K562 (cell line): ENCODE data around the gene NUAK2. TPM values are rescaled to one million over a fixed set of nuclear protein-coding genes. Genes with fewer than 3 reads are reported as not detected.

Experiments used
- ADNP ChIP-seq: fragments of 200-800 bp; sonication (Bioruptor generic); IDR thresholded peaks from 2 replicates; pipeline ENCODE4 v1.6.1; 2016; ENCODE audit warnings: missing genetic modification characterization, missing compliant biosample characterization
- ASH1L ChIP-seq: fragments of 450-650 bp; IDR thresholded peaks from 2 replicates; pipeline ENCODE4 v1.6.1; 2018; ENCODE audit warnings: borderline replicate concordance, mild to moderate bottlenecking, low read depth; ENCODE audit not compliant: partially characterized antibody
- CBX2 ChIP-seq: fragments of 200-600 bp; sonication (generic); IDR thresholded peaks from one replicate; pipeline ENCODE4 v1.6.1; 2012; ENCODE audit warnings: mild to moderate bottlenecking, low read length, inconsistent platforms; ENCODE audit not compliant: insufficient read depth, poor library complexity, severe bottlenecking
- ELK3 ChIP-seq: fragments of 450-650 bp; formaldehyde crosslinking; IDR thresholded peaks from 2 replicates; pipeline ENCODE4 v1.4.0; 2020; ENCODE audit warnings: mild to moderate bottlenecking
- FOSL1 ChIP-seq: fragments of 200-800 bp; sonication (Bioruptor generic); conservative IDR thresholded peaks from 2 replicates; pipeline ENCODE4 v1.6.1; 2016; ENCODE audit warnings: missing genetic modification characterization, missing compliant biosample characterization
- HDGF ChIP-seq: fragments of 450-650 bp; IDR thresholded peaks from 2 replicates; pipeline ENCODE4 v1.6.1; 2016
- ILK ChIP-seq: fragments of 450-650 bp; IDR thresholded peaks from 2 replicates; pipeline ENCODE4 v1.6.1; 2016; ENCODE audit warnings: missing genetic modification characterization, low read depth, mild to moderate bottlenecking, missing compliant biosample characterization, moderate library complexity, borderline replicate concordance
- KAT8 ChIP-seq: fragments of 450-650 bp; IDR thresholded peaks from 2 replicates; pipeline ENCODE4 v1.6.1; 2016; ENCODE audit warnings: low read depth, mild to moderate bottlenecking
- MEIS2 ChIP-seq: fragments of 450-650 bp; IDR thresholded peaks from 2 replicates; pipeline ENCODE4 v1.6.1; 2014; ENCODE audit warnings: mild to moderate bottlenecking; ENCODE audit not compliant: partially characterized antibody
- RBM39 ChIP-seq: fragments of 200-400 bp; formaldehyde crosslinking; optimal IDR thresholded peaks from 2 replicates; pipeline ENCODE3; 2018; ENCODE audit warnings: low read depth, low read length
- SAFB ChIP-seq: fragments of 200-400 bp; formaldehyde crosslinking; IDR thresholded peaks from 2 replicates; pipeline ENCODE4 v1.6.1; 2017; ENCODE audit warnings: low read depth, low read length, borderline replicate concordance
- SLC30A9 ChIP-seq: fragments of 250-450 bp; sonication (Bioruptor Pico); IDR thresholded peaks from 2 replicates; pipeline ENCODE4 v1.8.0; 2022; ENCODE audit warnings: mild to moderate bottlenecking, moderate library complexity
- SNIP1 ChIP-seq: fragments of 450-650 bp; IDR thresholded peaks from 2 replicates; pipeline ENCODE4 v1.7.1; 2017; ENCODE audit warnings: low read depth, mild to moderate bottlenecking
- THAP7 ChIP-seq: fragments of 250-450 bp; sonication (Bioruptor Pico); IDR thresholded peaks from 2 replicates; pipeline ENCODE4 v1.5.0; 2021
- ZBTB40 ChIP-seq, 2 experiments: fragments of 450-650 bp in 1 of 2; sonication (generic) in 1 of 2; formaldehyde crosslinking in 1 of 2; IDR thresholded peaks; 2 replicates each; pipeline versions ENCODE4 v1.7.1 to v1.9.0; 2016 to 2022; ENCODE audit warnings: inconsistent platforms in 1 of 2, mild to moderate bottlenecking in 1 of 2, missing genetic modification reagents in 1 of 2
- ZNF324 ChIP-seq: fragments of 250-450 bp; sonication (Bioruptor Pico); IDR thresholded peaks from 2 replicates; pipeline ENCODE4 v1.4.0; 2020; ENCODE audit warnings: mild to moderate bottlenecking
- polyA plus RNA-seq, 8 experiments: library from polyadenylated mRNA; depleted of rRNA in 4 of 8; stranded (reverse) in 5 of 8; unstranded in 3 of 8; fragments of >200 nt; fragmentation: Nextera tagmentation in 2 of 8; fragmentation: Illumina TruSeq in 1 of 8; extraction: Ambion mirVana in 2 of 8; extraction: Trizol in 1 of 8; gene quantifications; 2 replicates each; pipeline versions ENCODE4 v1.2.1 to v1.2.3, GENCODE V29; 2011 to 2014; ENCODE audit warnings: inconsistent platforms in 1 of 8, missing spikeins in 1 of 8
- total RNA-seq, 7 experiments: library from RNA; depleted of rRNA in 6 of 7; stranded (reverse); fragments of >200 nt in 6 of 7; fragmentation: Illumina TruSeq in 2 of 7; extraction: Trizol in 2 of 7; gene quantifications; 2 replicates each; pipeline versions ENCODE4 v1.2.1 to v1.2.3, GENCODE V29; 2011 to 2021; ENCODE audit warnings: low replicate concordance in 1 of 7

Gene NUAK2
- total and polyA plus RNA-seq, 9 of the 15 experiments (the other 6 are each of a cell fraction or from before 2014, with no cell fraction given), result 0.04 to 0.44 (median 0.14) TPM

- TF ChIP-seq ZBTB40 (IDR thresholded peaks at IDR 0.05) (no peak), ZBTB40 (CRISPR knock-in tag; IDR thresholded peaks at IDR 0.05) (no peak), ADNP (tag) (no peak), HDGF (peak; percentile 91; the same call in 1 of the 2 replicates), ELK3 (no peak), ZNF324 (CRISPR knock-in tag) (no peak), THAP7 (CRISPR knock-in tag) (no peak), SNIP1 (no peak), KAT8 (no peak), SLC30A9 (no peak), FOSL1 (tag) (peak; percentile 98), SAFB (no peak), RBM39 (no peak), CBX2 (no peak), ASH1L (no peak), ILK (tag) (no peak), MEIS2 (peak; percentile 74)
These were observed 37.0 kb downstream of the NUAK2 start (continued) for GRCh38 chr1:205284420-205285144.
